ENCODE data around the gene EZR.

DNA sequence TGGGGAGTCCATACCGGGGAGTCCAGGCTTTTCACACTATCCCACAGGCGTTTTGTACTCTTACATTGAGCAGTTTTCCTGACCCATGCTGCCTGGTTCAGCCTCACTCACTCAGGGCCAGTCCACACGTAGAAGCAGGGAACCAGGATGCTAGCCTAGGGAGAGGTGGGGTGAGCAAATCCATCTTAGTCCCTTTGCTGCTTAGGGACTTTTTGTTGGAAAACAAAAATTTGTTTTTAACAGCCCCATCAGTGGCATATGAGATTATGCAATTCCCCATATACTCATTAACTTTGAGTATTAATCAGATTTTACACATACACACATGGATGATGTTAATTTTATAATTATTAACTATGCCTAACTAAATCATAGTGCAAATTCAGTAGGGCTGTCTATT is 84.2 kb downstream of the EZR start:
- TF ChIP-seq POLR2AphosphoS5 (IDR thresholded peaks at IDR 0.05; ENCODE audit: low read depth, low read length) (no peak), SIN3A (IDR thresholded peaks at IDR 0.05; ENCODE audit: borderline replicate concordance, insufficient read depth, low read depth, low read length) (no peak)
- TF ChIP-seq, protein P1, sequence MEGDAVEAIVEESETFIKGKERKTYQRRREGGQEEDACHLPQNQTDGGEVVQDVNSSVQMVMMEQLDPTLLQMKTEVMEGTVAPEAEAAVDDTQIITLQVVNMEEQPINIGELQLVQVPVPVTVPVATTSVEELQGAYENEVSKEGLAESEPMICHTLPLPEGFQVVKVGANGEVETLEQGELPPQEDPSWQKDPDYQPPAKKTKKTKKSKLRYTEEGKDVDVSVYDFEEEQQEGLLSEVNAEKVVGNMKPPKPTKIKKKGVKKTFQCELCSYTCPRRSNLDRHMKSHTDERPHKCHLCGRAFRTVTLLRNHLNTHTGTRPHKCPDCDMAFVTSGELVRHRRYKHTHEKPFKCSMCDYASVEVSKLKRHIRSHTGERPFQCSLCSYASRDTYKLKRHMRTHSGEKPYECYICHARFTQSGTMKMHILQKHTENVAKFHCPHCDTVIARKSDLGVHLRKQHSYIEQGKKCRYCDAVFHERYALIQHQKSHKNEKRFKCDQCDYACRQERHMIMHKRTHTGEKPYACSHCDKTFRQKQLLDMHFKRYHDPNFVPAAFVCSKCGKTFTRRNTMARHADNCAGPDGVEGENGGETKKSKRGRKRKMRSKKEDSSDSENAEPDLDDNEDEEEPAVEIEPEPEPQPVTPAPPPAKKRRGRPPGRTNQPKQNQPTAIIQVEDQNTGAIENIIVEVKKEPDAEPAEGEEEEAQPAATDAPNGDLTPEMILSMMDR (IDR thresholded peaks at IDR 0.05): no peak
